Neural cell (in vitro differentiated cells): ENCODE results near the gene TAAR2. TPM values are rescaled to one million over a fixed set of nuclear protein-coding genes. Genes with fewer than 3 reads are reported as not detected.

Experiments used
- H2AFZ ChIP-seq: fragments of 200-600, 300-800 bp; sonication (generic), shearing (Covaris generic); 2 replicates; pipeline ENCODE4 v1.6.0; 2014; ENCODE audit warnings: low read depth, mild to moderate bottlenecking, antibody characterized with exemption, low read length, moderate library complexity
- H3F3A ChIP-seq: fragments of 200-600 bp; shearing (Covaris generic); 2 replicates; pipeline ENCODE4 v1.6.1; 2016; ENCODE audit warnings: mild to moderate bottlenecking, moderate library complexity, mixed read lengths, antibody characterized with exemption, low read length; ENCODE audit not compliant: insufficient read depth, poor library complexity, severe bottlenecking
- H3K27ac ChIP-seq: fragments of 200-600, 300-800 bp; sonication (generic), shearing (Covaris generic); 2 replicates; pipeline ENCODE4 v1.5.1; 2014; ENCODE audit warnings: mild to moderate bottlenecking, low read length, moderate library complexity
- H3K27me3 ChIP-seq: fragments of 300-800, 200-600 bp; sonication (generic), shearing (Covaris generic); 2 replicates; pipeline ENCODE4 v1.6.0; 2014; ENCODE audit warnings: mild to moderate bottlenecking, low read depth, low read length, moderate library complexity; ENCODE audit not compliant: insufficient read depth
- H3K36me3 ChIP-seq: fragments of 300-800, 200-600 bp; sonication (generic), shearing (Covaris generic); 2 replicates; pipeline ENCODE4 v1.5.1; 2014; ENCODE audit warnings: mild to moderate bottlenecking, antibody characterized with exemption, low read length, moderate library complexity; ENCODE audit not compliant: insufficient read depth
- H3K4me2 ChIP-seq: fragments of 300-800, 200-600 bp; sonication (generic), shearing (Covaris generic); 2 replicates; pipeline ENCODE4 v1.6.0; 2014; ENCODE audit warnings: mild to moderate bottlenecking, low read length
- H3K4me3 ChIP-seq: fragments of 300-800, 200-600 bp; sonication (generic), shearing (Covaris generic); 2 replicates; pipeline ENCODE4 v1.5.1; 2014; ENCODE audit warnings: mild to moderate bottlenecking, low read length, moderate library complexity
- H3K79me2 ChIP-seq: fragments of 200-600 bp; shearing (Covaris generic); replicated peaks from 2 replicates; pipeline ENCODE4 v1.6.0; 2014; ENCODE audit warnings: mild to moderate bottlenecking, low read length, moderate library complexity; ENCODE audit not compliant: insufficient read depth
- H3K9ac ChIP-seq: fragments of 300-800, 200-600 bp; sonication (generic), shearing (Covaris generic); 2 replicates; pipeline ENCODE4 v1.6.1; 2016; ENCODE audit warnings: mild to moderate bottlenecking, low read length, mixed read lengths
- H3K9me2 ChIP-seq: fragments of 200-600 bp; shearing (Covaris generic); 2 replicates; pipeline ENCODE4 v1.6.1; 2016; ENCODE audit warnings: mild to moderate bottlenecking, low read length, mixed read lengths; ENCODE audit not compliant: insufficient read depth
- H3K9me3 ChIP-seq: fragments of 200-600, 300-800 bp; sonication (generic), shearing (Covaris generic); 2 replicates; pipeline ENCODE4 v1.6.1; 2016; ENCODE audit warnings: mild to moderate bottlenecking, mixed run types, low read length, moderate library complexity, mixed read lengths
- H4K20me1 ChIP-seq: fragments of 200-600 bp; shearing (Covaris generic); 2 replicates; pipeline ENCODE4 v1.6.1; 2016; ENCODE audit warnings: mild to moderate bottlenecking, mixed run types; ENCODE audit not compliant: insufficient read depth
- EP300 ChIP-seq: fragments of 450-650 bp; conservative IDR thresholded peaks from 2 replicates; pipeline ENCODE4 v1.6.1; 2014; ENCODE audit warnings: antibody characterized with exemption, mild to moderate bottlenecking, moderate library complexity; ENCODE audit not compliant: poor library complexity, severe bottlenecking
- EZH2 ChIP-seq: fragments of 200-600, 300-800 bp; shearing (Covaris generic), sonication (generic); IDR thresholded peaks from 2 replicates; pipeline ENCODE4 v1.6.1; 2014; ENCODE audit warnings: antibody characterized with exemption, low read length, borderline replicate concordance, mild to moderate bottlenecking; ENCODE audit not compliant: insufficient read depth, poor library complexity, severe bottlenecking
- MXI1 ChIP-seq: fragments of 450-650 bp; conservative IDR thresholded peaks from 2 replicates; pipeline ENCODE4 v1.6.1; 2014; ENCODE audit warnings: antibody characterized with exemption, mild to moderate bottlenecking; ENCODE audit not compliant: poor library complexity, severe bottlenecking
- POLR2AphosphoS5 ChIP-seq: IDR thresholded peaks from 2 replicates; pipeline ENCODE4 v1.6.1; 2012
- RAD21 ChIP-seq: fragments of 450-650 bp; conservative IDR thresholded peaks from 2 replicates; pipeline ENCODE4 v1.6.1; 2014; ENCODE audit warnings: antibody characterized with exemption, mild to moderate bottlenecking, moderate library complexity
- SMC3 ChIP-seq: fragments of 450-650 bp; conservative IDR thresholded peaks from 2 replicates; pipeline ENCODE4 v1.6.1; 2014; ENCODE audit warnings: antibody characterized with exemption, mild to moderate bottlenecking, moderate library complexity; ENCODE audit not compliant: poor library complexity
- TAF1 ChIP-seq: IDR thresholded peaks from 2 replicates; pipeline ENCODE4 v1.6.1; 2012; ENCODE audit warnings: low read depth
- polyA plus RNA-seq: library from polyadenylated mRNA; depleted of rRNA; stranded (reverse); fragments of >200 nt; gene quantifications from 2 replicates; pipeline ENCODE4 v1.2.3, GENCODE V29; 2014
- TF ChIP-seq, protein P1 (sequence below): IDR thresholded peaks from 2 replicates; pipeline ENCODE4 v1.6.1; 2012; ENCODE audit warnings: borderline replicate concordance
- TF ChIP-seq, protein P2 (sequence below): fragments of 450-650 bp; IDR thresholded peaks from 2 replicates; pipeline ENCODE4 v1.5.1; 2014; ENCODE audit warnings: antibody characterized with exemption, mild to moderate bottlenecking, moderate library complexity; ENCODE audit not compliant: poor library complexity, severe bottlenecking

The TAAR2 gene
- polyA plus RNA-seq, 1 donor from 2014 or later, result not detected

DNA sequence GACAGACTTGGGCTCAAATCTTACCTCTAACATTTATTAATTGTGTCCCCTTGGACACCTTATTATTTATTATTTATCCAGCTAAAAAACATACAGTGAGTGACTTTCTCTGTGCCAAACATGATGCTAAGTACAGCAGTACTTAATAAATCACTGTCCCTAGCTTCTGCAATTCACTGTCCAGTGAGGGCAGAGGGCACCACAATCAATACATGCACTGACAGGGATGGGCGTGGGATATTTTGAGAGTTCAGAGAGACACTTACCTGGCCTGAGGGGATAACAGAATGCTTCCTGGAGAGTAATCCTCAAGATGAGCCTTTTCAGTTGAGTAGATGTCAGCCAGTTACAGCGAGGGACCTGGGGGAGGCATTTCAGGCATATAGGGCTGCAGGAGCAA lies 9.3 kb upstream of the TAAR2 start:
- no peak overlapping the region for H3K27ac ChIP-seq
- no peaks in the 10 kb centered on the region for H3K79me2 ChIP-seq
- no peak for TF ChIP-seq EP300
- no peak for TF ChIP-seq POLR2AphosphoS5
- TF ChIP-seq, protein P1, sequence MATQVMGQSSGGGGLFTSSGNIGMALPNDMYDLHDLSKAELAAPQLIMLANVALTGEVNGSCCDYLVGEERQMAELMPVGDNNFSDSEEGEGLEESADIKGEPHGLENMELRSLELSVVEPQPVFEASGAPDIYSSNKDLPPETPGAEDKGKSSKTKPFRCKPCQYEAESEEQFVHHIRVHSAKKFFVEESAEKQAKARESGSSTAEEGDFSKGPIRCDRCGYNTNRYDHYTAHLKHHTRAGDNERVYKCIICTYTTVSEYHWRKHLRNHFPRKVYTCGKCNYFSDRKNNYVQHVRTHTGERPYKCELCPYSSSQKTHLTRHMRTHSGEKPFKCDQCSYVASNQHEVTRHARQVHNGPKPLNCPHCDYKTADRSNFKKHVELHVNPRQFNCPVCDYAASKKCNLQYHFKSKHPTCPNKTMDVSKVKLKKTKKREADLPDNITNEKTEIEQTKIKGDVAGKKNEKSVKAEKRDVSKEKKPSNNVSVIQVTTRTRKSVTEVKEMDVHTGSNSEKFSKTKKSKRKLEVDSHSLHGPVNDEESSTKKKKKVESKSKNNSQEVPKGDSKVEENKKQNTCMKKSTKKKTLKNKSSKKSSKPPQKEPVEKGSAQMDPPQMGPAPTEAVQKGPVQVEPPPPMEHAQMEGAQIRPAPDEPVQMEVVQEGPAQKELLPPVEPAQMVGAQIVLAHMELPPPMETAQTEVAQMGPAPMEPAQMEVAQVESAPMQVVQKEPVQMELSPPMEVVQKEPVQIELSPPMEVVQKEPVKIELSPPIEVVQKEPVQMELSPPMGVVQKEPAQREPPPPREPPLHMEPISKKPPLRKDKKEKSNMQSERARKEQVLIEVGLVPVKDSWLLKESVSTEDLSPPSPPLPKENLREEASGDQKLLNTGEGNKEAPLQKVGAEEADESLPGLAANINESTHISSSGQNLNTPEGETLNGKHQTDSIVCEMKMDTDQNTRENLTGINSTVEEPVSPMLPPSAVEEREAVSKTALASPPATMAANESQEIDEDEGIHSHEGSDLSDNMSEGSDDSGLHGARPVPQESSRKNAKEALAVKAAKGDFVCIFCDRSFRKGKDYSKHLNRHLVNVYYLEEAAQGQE, result no peak
- TF ChIP-seq MXI1, result no peak
- TF ChIP-seq EZH2, result no peak
- no peak for TF ChIP-seq SMC3
- TF ChIP-seq, protein P2, sequence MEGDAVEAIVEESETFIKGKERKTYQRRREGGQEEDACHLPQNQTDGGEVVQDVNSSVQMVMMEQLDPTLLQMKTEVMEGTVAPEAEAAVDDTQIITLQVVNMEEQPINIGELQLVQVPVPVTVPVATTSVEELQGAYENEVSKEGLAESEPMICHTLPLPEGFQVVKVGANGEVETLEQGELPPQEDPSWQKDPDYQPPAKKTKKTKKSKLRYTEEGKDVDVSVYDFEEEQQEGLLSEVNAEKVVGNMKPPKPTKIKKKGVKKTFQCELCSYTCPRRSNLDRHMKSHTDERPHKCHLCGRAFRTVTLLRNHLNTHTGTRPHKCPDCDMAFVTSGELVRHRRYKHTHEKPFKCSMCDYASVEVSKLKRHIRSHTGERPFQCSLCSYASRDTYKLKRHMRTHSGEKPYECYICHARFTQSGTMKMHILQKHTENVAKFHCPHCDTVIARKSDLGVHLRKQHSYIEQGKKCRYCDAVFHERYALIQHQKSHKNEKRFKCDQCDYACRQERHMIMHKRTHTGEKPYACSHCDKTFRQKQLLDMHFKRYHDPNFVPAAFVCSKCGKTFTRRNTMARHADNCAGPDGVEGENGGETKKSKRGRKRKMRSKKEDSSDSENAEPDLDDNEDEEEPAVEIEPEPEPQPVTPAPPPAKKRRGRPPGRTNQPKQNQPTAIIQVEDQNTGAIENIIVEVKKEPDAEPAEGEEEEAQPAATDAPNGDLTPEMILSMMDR, result no peak
- no peak for TF ChIP-seq RAD21
- TF ChIP-seq TAF1, result no peak
- H3K4me2 ChIP-seq, result no peak overlapping the region
- no peak overlapping the region for H2AFZ ChIP-seq
- H3K4me3 ChIP-seq, result no peak overlapping the region
- H3K27me3 ChIP-seq, result no peaks in the 10 kb centered on the region
- no peaks in the 10 kb centered on the region for H4K20me1 ChIP-seq
- no peaks in the 10 kb centered on the region for H3K9me2 ChIP-seq
- no peaks in the 10 kb centered on the region for H3K9me3 ChIP-seq
- no peaks in the 10 kb centered on the region for H3F3A ChIP-seq
- H3K36me3 ChIP-seq, result no peaks in the 10 kb centered on the region
- no peak overlapping the region for H3K9ac ChIP-seq

DNA sequence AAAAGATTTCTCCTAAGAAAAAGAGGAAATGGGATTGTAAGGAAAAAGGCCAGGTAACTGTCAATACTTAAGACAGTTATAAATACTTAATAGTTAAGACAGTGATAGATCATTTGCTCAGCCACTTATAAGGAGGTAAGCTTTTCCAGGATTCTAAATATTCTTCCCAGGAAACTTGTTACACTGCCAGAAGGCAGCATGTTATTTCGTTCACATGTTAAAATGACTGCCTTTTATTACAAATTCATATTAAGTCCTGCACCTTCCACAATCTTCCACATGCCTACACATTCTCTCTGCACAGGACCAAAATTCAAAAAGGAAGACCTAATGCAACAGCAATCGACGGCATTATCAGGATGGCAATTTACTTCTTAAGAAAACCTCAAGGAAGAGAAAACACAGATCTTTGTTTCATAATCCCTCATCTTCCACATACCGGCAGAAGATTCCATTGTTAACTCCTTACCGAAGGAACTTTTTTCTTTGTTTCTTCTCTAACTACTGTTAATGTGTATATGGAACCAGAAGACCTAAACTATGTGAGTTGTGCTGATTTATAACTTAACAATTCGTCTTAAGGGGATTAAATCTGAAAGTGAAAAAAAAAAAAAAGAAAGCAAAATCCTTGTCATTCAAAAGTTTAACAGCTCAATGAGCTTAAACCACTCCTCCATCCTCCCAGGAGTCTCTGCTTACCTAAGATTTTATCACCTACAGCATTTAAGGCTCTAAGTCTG lies 799 bp downstream of the TAAR2 start:
- Histone ChIP-seq H3K27ac (no peak overlapping the region), H3K36me3 (no peaks in the 10 kb centered on the region), H3K9ac (no peak overlapping the region), H3K4me2 (no peak overlapping the region), H4K20me1 (no peaks in the 10 kb centered on the region), H3K9me3 (no peaks in the 10 kb centered on the region), H3K79me2 (no peaks in the 10 kb centered on the region), H2AFZ (no peak overlapping the region), H3K9me2 (no peaks in the 10 kb centered on the region), H3K27me3 (no peaks in the 10 kb centered on the region), H3K4me3 (no peak overlapping the region), H3F3A (no peaks in the 10 kb centered on the region)
- TF ChIP-seq, protein P1, result no peak
- TF ChIP-seq MXI1 (no peak), TAF1 (no peak), EZH2 (no peak), POLR2AphosphoS5 (no peak), EP300 (no peak), RAD21 (no peak), SMC3 (no peak)
- TF ChIP-seq, protein P2, result no peak
